IPS-18a (cell line): Measurements from ENCODE around the gene OR3A3.
"Not testable (repeated sequence)": the region's sequence is repeated elsewhere in the genome, so short reads cannot be mapped to it uniquely, and the experiment has no call there.

ENCODE experiments used
- H3K27ac ChIP-seq: one replicate; pipeline ENCODE4 v1.5.1; 2013; ENCODE audit warnings: low read length
- H3K27me3 ChIP-seq: one replicate; pipeline ENCODE4 v1.6.1; 2013; ENCODE audit warnings: mild to moderate bottlenecking, low read length; ENCODE audit not compliant: control insufficient read depth, insufficient read depth
- H3K36me3 ChIP-seq: one replicate; pipeline ENCODE4 v1.6.1; 2013; ENCODE audit warnings: low read depth, low read length; ENCODE audit not compliant: control insufficient read depth
- H3K4me1 ChIP-seq: one replicate; pipeline ENCODE4 v1.6.1; 2013; ENCODE audit warnings: low read depth, low read length; ENCODE audit not compliant: control insufficient read depth
- H3K4me3 ChIP-seq: one replicate; pipeline ENCODE4 v1.5.1; 2013; ENCODE audit warnings: low read length
- H3K9ac ChIP-seq: one replicate; pipeline ENCODE4 v1.6.1; 2013; ENCODE audit warnings: mild to moderate bottlenecking, low read length, moderate library complexity
- H3K9me3 ChIP-seq: one replicate; pipeline ENCODE4 v1.6.1; 2013; ENCODE audit warnings: low read depth, low read length; ENCODE audit not compliant: control insufficient read depth

The OR3A3 gene

DNA sequence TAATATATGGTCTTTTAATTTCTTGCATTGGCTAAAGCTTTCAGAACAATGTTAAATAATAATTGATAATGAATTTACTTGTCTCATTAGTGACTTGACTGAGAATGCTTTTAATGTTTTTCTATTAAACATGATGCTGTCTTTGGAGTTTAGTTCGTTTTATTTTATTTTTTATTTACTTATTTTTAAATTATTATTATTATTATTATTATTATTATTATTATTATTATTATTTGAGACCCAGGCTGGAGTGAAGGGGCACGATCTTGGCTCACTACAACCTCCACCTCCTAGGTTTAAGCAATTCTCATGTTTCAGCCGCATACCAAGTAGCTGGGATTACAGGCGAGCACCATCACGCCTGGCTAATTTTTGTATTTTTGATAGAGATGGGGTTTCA is 4.4 kb downstream of the OR3A3 start:
- no peak overlapping the region for H3K9ac ChIP-seq
- H3K27ac ChIP-seq = no peak overlapping the region
- H3K4me1 ChIP-seq = no peaks in the 10 kb centered on the region
- no peaks in the 10 kb centered on the region for H3K36me3 ChIP-seq
- H3K9me3 ChIP-seq = peaks cover 3% of the 10 kb centered on the region
- no peaks in the 10 kb centered on the region for H3K27me3 ChIP-seq
- no peak overlapping the region for H3K4me3 ChIP-seq

DNA sequence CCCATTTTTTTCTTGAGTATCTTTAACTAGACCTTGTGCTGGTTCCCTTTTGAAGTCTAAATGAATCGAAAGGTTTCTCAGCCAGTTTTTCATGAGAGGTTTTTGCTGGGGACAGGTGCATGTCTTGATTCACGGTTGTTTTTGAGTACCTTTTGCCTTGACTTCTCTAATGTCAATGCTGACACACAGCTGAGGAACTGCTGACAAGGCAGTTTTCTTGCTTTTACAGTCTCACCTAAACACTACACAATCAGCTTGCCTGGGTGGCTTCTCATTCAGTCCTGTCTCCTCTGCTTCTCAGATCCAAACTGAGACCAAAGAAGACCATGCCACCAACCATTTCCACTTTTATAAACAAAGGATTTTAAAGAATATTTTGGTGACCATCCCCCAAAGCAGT is 7.1 kb downstream of the OR3A3 start:
- Histone ChIP-seq H3K9ac (no peak overlapping the region), H3K4me3 (no peak overlapping the region), H3K27me3 (no peaks in the 10 kb centered on the region), H3K9me3 (peaks cover 3% of the 10 kb centered on the region), H3K4me1 (no peaks in the 10 kb centered on the region), H3K27ac (no peak overlapping the region), H3K36me3 (no peaks in the 10 kb centered on the region)

DNA sequence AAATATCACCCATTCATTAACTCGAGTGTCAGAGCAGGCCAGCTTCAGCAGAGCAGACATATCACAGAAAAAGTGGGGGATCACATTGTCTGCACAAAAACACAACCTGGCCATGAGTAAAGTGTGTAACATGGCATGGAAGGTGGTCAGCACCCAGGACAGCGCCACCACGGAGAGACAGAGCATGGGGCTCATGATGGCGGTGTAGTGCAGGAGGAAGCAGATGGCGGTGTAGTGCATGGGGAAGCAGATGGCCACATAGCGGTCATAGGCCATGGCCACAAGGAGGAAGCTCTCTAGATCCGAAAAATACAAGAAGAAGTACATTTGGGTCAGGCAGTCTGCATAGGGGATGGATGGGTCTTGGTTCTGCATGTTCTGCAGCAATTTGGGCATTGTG is 22.0 kb downstream of the OR3A3 start:
- H3K9me3 ChIP-seq, H3K27me3 ChIP-seq, H3K27ac ChIP-seq, H3K9ac ChIP-seq, H3K4me3 ChIP-seq, H3K4me1 ChIP-seq, H3K36me3 ChIP-seq: not testable (repeated sequence)

DNA sequence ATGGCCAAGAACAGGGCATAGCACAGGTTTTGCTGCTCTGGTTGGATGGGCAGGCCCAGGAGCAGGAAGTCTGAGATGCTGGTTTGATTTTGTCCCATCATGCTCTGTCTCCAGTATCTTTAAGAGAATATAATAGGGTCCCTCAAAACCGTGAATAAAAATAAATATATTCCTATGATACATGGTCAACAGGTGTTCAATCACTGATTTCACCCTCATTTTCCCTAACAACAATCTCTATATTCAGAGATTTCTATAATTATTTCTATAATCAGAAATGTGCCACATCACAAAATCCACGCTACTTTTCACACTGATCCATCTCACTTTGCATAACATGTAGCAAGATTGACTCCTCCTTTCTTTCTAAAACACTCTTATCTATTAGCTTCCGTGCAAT is 22.6 kb downstream of the OR3A3 start, which contains the start of gene OR1E2:
TSS of gene OR1E2 (minus strand) at position 101 of the 400 bp plus-strand sequence. CDS start at position 101, 0 bp downstream.
- Histone ChIP-seq H3K9me3 (peaks cover 2% of the 10 kb centered on the region), H3K27ac (no peak within 1 kb of the TSS), H3K4me1 (no peaks in the 10 kb centered on the region), H3K9ac (no peak within 1 kb of the TSS), H3K4me3 (no peak within 1 kb of the TSS), H3K36me3 (no peaks in the 10 kb centered on the region), H3K27me3 (no peaks in the 10 kb centered on the region)

DNA sequence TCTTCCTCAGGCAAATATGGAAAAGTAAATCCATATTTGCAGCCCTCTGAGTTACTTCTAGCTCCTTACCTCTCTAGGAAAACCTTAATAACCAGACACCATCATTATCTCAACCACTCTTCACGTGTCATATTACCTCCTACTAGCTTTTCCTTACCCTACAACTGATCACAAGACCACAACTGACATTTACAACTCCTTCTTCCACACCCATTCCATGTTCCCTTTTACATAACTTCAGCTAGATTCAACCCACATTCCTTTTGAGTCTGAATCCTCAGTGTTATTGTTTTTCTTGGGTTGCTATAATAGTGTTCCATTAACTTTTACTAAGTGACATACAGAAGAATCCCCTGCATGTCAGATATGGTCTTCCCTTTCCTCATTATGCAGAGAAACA is 27.2 kb downstream of the OR3A3 start:
- Histone ChIP-seq H3K9me3 (no peaks in the 10 kb centered on the region), H3K27ac (no peak overlapping the region), H3K4me1 (no peaks in the 10 kb centered on the region), H3K9ac (no peak overlapping the region), H3K4me3 (no peak overlapping the region), H3K27me3 (no peaks in the 10 kb centered on the region), H3K36me3 (no peaks in the 10 kb centered on the region)

DNA sequence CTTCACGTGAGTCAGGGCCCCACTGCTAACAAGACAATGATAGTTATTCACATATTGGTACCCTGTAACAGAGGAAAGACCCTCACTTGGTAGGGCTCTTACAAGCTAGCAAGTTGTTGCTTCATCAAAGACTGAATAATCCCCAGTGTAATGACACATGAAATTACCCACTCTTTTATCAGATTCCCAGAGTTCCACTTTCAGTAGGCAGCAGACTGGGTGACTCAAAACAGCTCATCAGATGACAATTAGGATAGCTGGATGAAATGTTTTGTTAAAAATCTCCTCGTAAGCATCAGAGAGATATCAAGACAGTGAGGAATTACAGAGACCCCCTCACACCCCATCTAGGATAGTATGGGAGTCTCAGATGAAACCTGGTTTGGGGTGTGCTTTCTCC is 29.3 kb downstream of the OR3A3 start:
- Histone ChIP-seq H3K4me3 (no peak overlapping the region), H3K9ac (no peak overlapping the region), H3K27me3 (no peaks in the 10 kb centered on the region), H3K27ac (no peak overlapping the region), H3K9me3 (no peaks in the 10 kb centered on the region), H3K4me1 (no peaks in the 10 kb centered on the region), H3K36me3 (no peaks in the 10 kb centered on the region)

DNA sequence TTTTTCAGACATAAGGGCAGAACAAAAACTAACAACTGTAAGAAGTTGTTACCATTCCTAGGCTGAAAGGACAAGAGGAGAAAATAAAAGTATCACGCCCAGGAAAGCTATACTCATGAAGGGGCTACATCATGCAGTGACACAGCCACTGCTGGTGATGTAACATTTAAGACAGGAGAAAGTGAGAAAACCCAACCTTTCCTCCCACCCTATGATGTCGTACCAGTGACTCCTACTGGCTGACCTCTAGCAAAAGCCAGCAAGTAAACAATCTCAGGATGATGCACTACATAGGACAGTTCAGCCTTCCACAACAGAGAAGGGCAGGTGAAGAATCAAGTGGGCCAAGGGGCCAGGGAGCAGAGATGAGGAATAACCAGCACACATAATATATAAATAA is 36.5 kb downstream of the OR3A3 start:
- H3K9ac ChIP-seq = no peak overlapping the region
- H3K36me3 ChIP-seq = no peaks in the 10 kb centered on the region
- no peaks in the 10 kb centered on the region for H3K27me3 ChIP-seq
- no peak overlapping the region for H3K4me3 ChIP-seq
- H3K4me1 ChIP-seq = no peaks in the 10 kb centered on the region
- H3K9me3 ChIP-seq = no peaks in the 10 kb centered on the region
- no peak overlapping the region for H3K27ac ChIP-seq

DNA sequence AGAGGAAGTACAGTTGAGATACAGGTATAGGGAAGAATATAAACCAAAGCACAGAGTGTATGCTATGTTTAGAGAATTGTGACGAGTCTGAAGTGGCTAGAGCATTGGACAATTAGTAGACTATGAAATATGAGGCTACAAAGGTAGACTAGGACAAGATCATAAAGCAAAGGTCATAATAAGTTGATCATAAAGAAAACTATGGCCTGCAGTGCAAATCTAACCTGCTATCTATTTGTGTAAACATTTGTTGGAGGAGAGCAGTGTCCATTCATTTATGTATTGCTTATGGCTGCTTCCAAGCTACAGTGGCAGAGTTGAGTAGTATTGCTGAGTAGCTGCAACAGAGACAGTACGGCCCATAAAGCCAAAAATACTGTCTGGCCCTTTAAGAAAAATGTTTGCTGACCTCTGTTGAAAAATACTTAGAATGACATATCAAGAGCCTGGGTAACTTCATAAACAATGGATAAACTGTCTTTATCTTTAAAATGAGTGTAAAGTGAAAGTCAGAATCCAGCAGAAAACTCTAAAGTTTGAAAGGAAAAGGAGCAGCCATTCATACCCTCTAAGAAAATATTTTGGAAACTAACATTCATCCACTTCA is 37.0 kb downstream of the OR3A3 start:
- no peak overlapping the region for H3K4me3 ChIP-seq
- H3K9ac ChIP-seq = no peak overlapping the region
- no peaks in the 10 kb centered on the region for H3K36me3 ChIP-seq
- H3K27ac ChIP-seq = no peak overlapping the region
- H3K9me3 ChIP-seq = no peaks in the 10 kb centered on the region
- no peaks in the 10 kb centered on the region for H3K27me3 ChIP-seq
- no peaks in the 10 kb centered on the region for H3K4me1 ChIP-seq

DNA sequence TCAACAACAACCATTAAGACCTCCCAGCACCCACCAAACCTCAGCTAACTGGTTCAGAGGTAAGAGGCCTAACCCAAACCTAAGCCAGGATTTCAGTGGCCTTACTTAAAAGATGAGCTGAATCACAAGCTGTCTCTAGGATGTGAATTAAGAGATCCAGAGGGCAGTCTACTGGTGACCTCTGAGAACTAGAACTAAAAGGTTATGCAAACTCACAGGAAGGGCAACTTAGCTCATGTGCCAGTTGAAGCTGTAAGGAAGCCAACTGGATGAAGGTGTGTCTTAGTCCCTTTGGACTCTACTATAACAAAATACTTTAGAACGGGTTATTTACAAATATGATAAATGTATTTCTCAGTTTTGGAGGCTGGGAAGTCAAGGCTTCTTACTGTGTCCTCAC is 55.2 kb downstream of the OR3A3 start:
- H3K36me3 ChIP-seq, H3K27me3 ChIP-seq, H3K4me1 ChIP-seq, H3K9ac ChIP-seq, H3K27ac ChIP-seq, H3K4me3 ChIP-seq, H3K9me3 ChIP-seq: not testable (repeated sequence)

DNA sequence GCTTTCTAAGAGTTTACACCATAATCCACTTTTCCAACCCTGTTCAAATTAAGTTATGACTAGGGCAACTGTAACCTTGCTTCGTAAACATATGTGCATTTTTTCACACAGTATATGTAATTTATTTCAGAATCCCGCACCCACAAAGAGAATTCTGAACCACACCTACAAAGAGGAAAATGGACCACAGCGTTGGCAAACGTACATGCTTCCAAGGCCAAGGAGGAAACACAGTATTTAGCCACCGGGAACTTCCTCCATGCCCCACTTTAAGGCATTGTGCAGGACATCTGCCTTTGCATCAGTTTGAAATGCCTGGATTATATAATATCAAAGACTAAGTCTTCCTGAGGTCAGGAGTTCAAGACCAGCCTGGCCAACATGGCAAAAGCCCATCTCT is 58.4 kb downstream of the OR3A3 start:
- Histone ChIP-seq H3K27ac (no peak overlapping the region), H3K4me3 (no peak overlapping the region), H3K4me1 (no peaks in the 10 kb centered on the region), H3K27me3 (no peaks in the 10 kb centered on the region), H3K9ac (no peak overlapping the region), H3K9me3 (no peaks in the 10 kb centered on the region), H3K36me3 (no peaks in the 10 kb centered on the region)

DNA sequence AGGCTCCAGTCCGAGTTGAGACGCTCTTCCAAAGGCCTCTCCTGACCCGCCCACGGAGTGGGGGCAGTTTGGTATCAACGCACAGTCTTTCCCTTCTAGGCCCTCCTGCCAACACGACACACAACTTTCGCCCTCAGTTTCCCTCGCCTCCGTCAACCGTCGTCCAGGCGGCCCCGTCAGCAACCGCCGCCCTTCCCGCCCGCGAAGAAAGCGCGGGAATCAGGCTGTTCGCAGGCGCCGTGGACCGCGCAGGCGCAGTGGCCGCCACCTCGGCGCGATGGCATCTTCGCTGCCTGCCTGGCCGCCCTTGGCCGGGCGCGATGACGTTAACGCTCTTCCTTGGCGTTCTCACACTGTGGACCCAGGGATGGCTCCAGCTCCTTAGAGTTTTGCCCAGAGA is 60.4 kb downstream of the OR3A3 start, which contains the start of gene SPATA22:
TSS of gene SPATA22 (minus strand) at position 221 of the 400 bp plus-strand sequence. CDS start 2,494 bp downstream, outside the sequence.
- Histone ChIP-seq H3K9me3 (no peaks in the 10 kb centered on the region), H3K4me1 (peaks cover 7% of the 10 kb centered on the region), H3K4me3 (no peak within 1 kb of the TSS), H3K36me3 (no peaks in the 10 kb centered on the region), H3K9ac (no peak within 1 kb of the TSS), H3K27ac (no peak within 1 kb of the TSS), H3K27me3 (no peaks in the 10 kb centered on the region)

DNA sequence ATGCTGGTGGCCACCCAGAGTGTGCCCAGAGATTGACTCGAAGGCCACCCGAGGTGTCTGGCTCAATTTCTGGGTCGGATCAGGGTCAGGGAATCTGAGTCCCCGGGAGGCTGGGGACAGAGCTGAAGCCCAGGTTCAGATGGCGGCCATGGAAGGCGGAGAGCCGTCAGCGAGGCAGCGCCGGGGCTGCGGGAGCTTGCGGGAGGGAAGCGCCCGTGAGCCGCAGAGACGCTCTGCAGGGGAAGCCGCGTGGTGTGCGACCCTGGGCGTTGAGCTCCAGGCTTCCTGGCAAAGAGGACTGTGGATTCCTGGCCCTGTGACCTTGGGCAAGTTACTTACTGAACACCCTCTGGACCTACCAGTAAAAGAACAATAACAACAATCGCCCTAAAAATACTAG is 61.0 kb downstream of the OR3A3 start:
- peaks cover 7% of the 10 kb centered on the region for H3K4me1 ChIP-seq
- no peak overlapping the region for H3K4me3 ChIP-seq
- H3K9ac ChIP-seq = no peak overlapping the region
- H3K9me3 ChIP-seq = no peaks in the 10 kb centered on the region
- H3K27me3 ChIP-seq = no peaks in the 10 kb centered on the region
- no peak overlapping the region for H3K27ac ChIP-seq
- H3K36me3 ChIP-seq = no peaks in the 10 kb centered on the region
